Islet of Langerhans (tissue), 1 donor: ENCODE data around the gene MAGT1.
"Not testable (repeated sequence)": the region's sequence is repeated elsewhere in the genome, so short reads cannot be mapped to it uniquely, and the experiment has no call there.

Experiments used
- FAIRE-seq: peaks from one replicate; lab custom pipeline; 2011; peaks lifted over from hg19 to GRCh38; lab: Jason Lieb, UNC

MAGT1 gene

DNA sequence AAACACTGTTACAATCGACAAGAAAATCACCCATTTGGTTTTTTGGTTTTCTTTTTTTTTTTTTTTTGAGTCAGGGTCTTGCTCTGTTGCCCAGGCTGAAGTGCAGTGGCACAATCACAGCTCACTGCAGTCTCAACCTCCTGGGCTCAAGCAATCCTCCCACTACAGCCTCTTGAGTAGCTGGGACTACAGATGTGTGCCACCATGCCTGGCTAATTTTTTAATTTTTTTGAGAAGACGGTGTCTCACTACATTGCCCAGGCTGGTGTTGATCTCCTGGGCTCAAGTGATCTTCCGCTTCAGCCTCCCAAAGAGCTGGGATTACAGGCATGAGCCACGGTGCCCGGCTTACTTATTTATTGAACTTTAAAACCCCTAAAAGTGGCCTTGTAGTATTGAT lies 63.7 kb downstream of the MAGT1 start:
- not testable (repeated sequence) for FAIRE-seq

DNA sequence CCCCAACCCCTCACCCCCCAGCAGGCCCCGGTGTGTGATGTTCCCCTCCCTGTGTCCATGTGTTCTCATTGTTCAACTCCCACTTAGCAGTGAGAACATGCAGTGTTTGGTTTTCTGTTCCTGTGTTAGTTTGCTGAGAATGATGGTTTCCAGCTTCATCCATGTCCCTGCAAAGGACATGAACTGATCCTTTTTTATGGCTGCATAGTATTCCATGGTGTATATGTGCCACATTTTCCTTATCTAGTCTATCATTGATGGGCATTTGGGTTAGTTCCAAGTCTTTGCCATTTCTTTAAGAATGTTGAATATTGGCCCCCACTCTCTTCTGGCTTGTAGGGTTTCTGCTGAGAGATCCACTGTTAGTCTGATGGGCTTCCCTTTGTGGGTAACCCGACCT lies 73.2 kb downstream of the MAGT1 start:
- FAIRE-seq, result not testable (repeated sequence)

DNA sequence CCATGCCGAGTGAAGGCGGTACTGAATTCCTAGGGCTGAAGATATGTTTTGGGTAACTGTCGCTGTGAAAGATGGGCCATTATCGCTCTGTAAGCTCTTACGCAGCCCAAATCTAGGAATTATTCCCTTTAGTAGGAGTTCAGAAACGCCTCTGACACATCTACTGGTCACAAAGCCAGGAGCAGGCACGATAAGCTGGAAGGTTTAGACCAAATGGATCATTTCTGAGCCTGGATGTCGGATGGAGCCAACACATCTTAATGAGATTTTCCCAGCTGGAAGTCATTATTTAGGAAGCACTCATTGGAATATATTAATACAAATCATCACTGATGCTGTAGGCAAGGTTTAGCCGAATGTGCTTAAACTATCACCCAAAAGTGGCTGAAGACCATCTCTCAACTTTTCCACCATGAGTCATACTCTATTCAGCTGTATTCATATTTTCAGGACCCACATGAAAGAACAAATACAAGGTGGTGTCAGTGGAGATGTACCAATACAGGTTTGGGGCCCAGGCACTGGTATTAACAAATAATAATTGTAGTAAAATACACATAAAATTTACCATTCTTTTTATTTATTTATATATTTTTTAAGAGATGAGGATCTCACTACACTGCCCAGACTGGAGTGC lies 75.0 kb downstream of the MAGT1 start:
- FAIRE-seq, result no peak

DNA sequence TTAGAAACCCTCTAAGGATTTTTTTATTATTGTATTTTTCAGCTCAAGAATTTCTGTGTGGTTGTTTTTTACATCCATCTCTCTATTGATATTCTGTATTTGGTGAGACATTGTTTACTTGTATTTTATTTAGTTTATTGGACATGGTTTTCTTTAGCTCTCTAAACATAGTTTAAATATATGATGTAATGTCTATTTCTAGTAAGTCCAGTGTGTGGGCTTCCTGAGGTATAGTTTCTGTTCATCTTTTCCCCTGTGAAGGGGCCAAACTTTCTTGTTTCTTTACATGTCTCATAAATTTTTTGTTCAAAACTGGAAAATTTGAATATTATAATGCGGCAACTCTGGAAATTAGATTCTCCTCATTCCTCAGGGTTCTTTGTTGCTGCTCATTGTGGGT lies 81.0 kb downstream of the MAGT1 start:
- FAIRE-seq, result no peak

DNA sequence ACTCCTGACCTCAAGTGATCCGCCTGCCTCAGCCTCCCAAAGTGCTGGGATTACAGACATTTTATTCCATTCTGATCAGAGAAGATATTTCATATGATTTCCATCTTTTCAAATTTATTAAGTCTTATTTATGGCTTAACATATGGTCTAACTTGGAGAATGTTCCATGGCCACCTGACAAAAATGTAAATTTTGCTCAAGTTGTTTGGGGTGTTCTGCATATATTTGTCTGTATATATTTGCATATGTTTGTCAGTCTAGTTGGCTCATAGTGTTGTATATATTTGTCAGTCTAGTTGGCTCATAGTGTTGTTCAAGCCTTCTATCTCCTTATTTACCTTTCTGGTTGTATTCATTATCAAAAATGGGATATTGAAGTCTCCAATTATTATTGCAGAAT lies 93.0 kb downstream of the MAGT1 start:
- FAIRE-seq, result no peak

DNA sequence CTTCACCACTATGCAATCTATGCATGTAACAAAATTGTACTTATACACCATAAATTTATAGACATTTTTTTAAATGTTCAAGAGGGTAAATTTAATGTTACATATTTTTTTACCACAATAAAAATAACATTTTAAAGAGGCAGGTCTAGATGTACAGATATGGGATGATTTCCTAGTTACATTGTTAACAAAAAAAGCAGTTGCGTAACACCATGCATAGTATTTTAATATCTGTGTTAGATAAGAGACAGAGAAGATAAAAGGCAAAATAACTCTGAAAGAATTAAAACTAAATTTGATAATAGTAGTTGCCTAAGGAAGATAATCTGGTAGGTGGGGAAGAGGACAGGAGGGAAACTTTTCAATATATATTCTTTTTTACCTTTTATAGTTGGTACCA lies 100.1 kb downstream of the MAGT1 start:
- FAIRE-seq, result no peak

DNA sequence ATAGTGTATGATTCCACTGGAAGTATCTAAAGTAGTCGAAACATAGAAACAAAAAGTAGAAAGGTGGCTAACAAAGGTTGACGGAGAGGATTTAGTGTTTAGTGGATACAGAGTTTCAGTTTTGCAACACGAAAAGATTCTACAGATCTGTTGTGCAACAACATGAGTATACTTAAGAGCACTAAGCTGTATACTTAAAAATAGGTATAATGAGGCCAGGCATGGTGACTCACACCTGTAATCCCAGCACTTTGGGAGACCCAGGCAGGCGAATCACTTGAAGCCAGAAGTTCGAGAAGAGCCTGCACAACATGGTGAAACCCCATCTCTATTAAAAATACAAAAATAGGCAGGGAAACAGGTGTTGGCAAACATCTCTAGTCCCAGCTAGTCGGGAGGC lies 101.3 kb downstream of the MAGT1 start:
- no peak for FAIRE-seq

DNA sequence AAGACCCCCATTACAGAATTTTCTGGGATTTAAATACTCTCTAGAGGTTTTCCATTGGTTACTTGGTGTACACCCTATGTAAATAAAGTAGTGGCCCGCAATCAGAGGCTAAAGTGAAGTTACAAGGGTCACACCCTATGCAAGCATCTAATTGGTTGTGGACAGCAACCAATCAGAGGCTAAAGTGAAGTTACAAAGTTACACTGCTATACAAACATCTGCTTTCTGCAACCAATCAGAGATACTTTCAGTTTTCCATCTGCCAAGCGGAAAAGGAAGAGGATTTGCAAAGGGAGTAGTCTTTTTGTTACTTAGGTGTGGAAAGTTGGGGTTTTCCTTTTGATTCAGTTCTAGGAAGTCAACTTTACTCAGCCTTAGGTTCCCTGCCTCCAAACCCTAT lies 107.2 kb downstream of the MAGT1 start:
- no peak for FAIRE-seq

DNA sequence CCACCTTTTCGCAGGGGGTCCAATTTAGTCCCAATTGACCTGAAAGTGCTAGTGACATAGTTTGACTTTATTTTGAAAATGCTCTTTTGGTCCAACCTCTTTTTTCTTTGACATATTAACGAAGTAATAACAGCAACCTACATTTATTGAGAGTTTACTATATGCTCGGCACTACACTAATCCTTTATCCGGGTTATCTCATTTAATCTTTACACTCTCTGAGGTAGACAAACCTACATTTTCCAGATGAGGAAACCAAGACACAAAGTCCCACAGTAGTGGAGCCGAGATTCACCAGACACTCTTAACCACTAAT lies 108.9 kb downstream of the MAGT1 start:
- no peak for FAIRE-seq

DNA sequence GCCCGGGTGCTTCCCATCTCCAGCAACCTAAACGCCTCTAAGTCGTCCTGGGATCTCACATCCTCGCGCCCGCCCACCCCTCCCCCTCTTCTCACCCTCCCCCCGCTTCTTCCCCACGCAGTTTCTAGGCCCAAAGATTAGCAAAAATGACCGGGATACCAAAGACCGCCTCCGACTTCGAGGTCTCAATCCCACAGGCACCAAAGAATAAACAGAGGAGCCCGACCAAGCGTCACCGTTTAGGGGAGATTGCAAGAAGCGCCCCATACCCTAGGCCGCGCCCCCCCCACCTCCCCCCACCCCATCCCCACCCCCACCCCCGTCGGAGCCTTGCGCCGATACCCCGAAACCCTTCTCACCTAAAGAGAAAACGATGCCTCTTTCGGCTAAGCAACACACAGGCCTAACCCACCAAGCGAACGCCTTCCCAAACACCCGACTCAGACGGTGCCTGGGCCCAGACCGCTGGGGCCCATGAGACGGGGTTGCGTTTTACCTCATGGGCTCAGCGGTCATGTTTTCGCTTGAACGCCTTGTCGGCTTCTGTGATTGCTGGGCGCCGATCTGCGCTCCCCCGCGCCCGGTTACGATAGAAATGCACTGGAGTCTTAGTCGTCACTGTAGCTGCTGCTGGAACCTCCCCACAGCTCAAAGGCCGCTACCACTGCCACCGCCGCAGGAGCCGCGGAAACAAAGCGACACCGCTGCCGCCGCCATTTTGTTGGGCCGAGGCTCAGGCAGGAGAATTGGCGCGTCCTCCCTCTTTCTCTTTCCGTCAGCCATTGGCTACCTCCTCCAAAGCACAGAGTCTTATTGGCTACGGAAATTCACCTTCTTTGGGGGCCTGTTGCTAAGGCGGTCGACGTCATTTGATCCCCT lies 109.5 kb downstream of the MAGT1 start, which contains the start of gene ATRX:
Gene ATRX, minus strand, starts transcription at position 731 of the 879 bp plus-strand sequence. Its CDS starts 215 bp downstream, at position 516.
- FAIRE-seq, result peak; percentile 24

DNA sequence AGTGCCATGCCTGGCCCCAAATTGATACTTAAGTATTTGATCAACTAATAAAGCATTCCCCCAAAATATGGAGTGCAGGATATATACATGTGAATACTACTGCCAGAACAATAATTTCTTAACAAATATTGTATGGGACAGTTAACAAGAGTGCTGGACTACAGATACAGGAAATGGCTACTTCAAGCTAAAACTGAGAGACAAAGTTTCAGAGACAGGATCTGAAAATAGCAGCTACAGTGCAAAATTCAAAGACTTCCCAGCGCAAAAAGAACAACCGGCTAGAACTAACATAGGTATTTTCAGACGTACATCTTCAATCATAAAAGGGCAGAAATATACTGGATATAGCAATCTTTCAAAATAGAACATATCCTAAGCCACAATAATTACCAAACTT lies 115.5 kb downstream of the MAGT1 start:
- FAIRE-seq, result no peak

DNA sequence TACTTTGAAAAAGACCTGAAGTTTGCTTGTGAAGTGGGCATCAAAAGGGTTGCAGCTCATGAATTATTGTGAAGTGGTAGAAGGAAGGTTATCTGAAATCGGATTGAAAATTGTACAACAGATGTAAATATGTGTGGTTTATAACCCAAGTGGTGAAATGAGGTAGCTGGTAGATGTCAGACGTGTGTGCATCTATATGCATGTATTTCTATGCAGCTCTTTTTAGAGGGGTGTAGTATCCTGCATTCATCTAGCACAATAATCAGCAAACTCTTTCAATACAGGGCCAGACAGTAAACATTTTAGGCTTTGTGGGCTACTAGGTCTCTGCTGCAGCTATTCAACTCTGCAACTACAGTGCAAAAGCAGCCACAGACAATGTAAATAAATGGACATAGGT lies 118.6 kb downstream of the MAGT1 start:
- no peak for FAIRE-seq
